Adrenal gland (tissue), 12 donors: Measurements from ENCODE around the gene METTL16. TPM values are rescaled to one million over a fixed set of nuclear protein-coding genes. Genes with fewer than 3 reads are reported as not detected.
"Not testable (repeated sequence)": the region's sequence is repeated elsewhere in the genome, so short reads cannot be mapped to it uniquely, and the experiment has no call there.

ENCODE experiments used
- DNase-seq, 7 donors: peaks; one replicate each; pipeline ENCODE4 v3.0.0-alpha.2; 2019 to 2020
- H3K27ac ChIP-seq, 5 donors: fragments of 200-600 bp; sonication (generic) in 4 of 5; 1 replicate in 3 of 5; 2 replicates in 2 of 5; pipeline versions ENCODE4 v1.5.1 to v1.8.0; 2016 to 2020; ENCODE audit warnings: mild to moderate bottlenecking in 1 of 5
- H3K27me3 ChIP-seq: fragments of 200-600 bp; 2 replicates; pipeline ENCODE4 v1.8.0; 2021
- H3K36me3 ChIP-seq, 2 donors: fragments of 200-600 bp; replicated peaks in 1 of 2; 1 replicate in 1 of 2; 2 replicates in 1 of 2; pipeline versions ENCODE4 v1.5.1 to v1.8.0; 2018 to 2022
- H3K4me1 ChIP-seq, 2 donors: fragments of 200-600 bp; replicated peaks in 1 of 2; 1 replicate in 1 of 2; 2 replicates in 1 of 2; pipeline versions ENCODE4 v1.5.1 to v1.8.0; 2018 to 2021
- H3K4me3 ChIP-seq, 4 donors: fragments of 200-600 bp; sonication (generic) in 3 of 4; one replicate each; pipeline ENCODE4 v1.5.1; 2016 to 2018
- H3K9me3 ChIP-seq, 3 donors: fragments of 200-600 bp; sonication (generic) in 1 of 3; replicated peaks in 1 of 3; 1 replicate in 2 of 3; 2 replicates in 1 of 3; pipeline versions ENCODE4 v1.5.1 to v1.8.0; 2016 to 2021
- POLR2A ChIP-seq, 2 donors: fragments of 450-650 bp; IDR thresholded peaks; one replicate each; pipeline ENCODE4 v1.6.1; 2017; ENCODE audit warnings: antibody characterized with exemption in 2 of 2, mild to moderate bottlenecking in 2 of 2, moderate library complexity in 1 of 2
- WGBS, 4 donors: extraction: QIAGEN DNeasy Blood & Tissue Kit in 2 of 4; methylation state at CpG; one replicate each; pipeline versions ENCODE4 v1.1.5 to v1.1.7; 2013 to 2017; 5-methylcytosine and 5-hydroxymethylcytosine counted together
- intact Hi-C, 2 donors: fragments of 100-400 bp; cut with DNase I; formaldehyde crosslinking; loops; one replicate each; pipeline versions ENCODE4 v1.14.1 to v1.15.0; 2022 to 2023
- polyA plus RNA-seq, 3 donors: library from polyadenylated mRNA; stranded (reverse); fragments of 200-250 nt in 2 of 3; fragments of 350-450 nt in 1 of 3; fragmentation: Illumina TruSeq in 1 of 3; extraction: RNeasy Lipid Tissue Mini Kit (QIAGEN cat#74804) in 1 of 3; gene quantifications; one replicate each; pipeline ENCODE4 v1.2.3, GENCODE V29; 2013 to 2014
- total RNA-seq, 9 donors: library from RNA; depleted of rRNA in 4 of 9; stranded (reverse); fragments of >200 nt in 4 of 9; fragments of 120-200 nt in 1 of 9; fragmentation: NEBNext Ultra II Directional in 1 of 9; extraction: Animal tissue kit (Norgen Biotek cat#: 25700) in 1 of 9; gene quantifications; one replicate each; pipeline versions ENCODE4 v1.1.0 to v1.2.4, GENCODE V29; 2013 to 2023
- TF ChIP-seq, protein P1 (sequence below), 6 experiments: fragments of 450-650 bp in 4 of 6; fragments of 200-600 bp in 2 of 6; sonication (generic) in 1 of 6; IDR thresholded peaks; 1 replicate in 5 of 6; 2 replicates in 1 of 6; pipeline versions ENCODE4 v1.5.1 to v1.8.0; 2016 to 2021; ENCODE audit warnings: antibody characterized with exemption in 6 of 6, mild to moderate bottlenecking in 2 of 6, moderate library complexity in 1 of 6
- donor health status: healthy with polysubstance abuse.
- donor health status: Bipolar disorder and iron deficiency.
- donor health status: DM: yes; HTN: yes; CAD: no.
- donor health status: DM: no; HTN: no; CAD: no.
- donor health status: DM: no; HTN: no; CAD: no.
- donor health status: DM: yes; HTN: yes; CAD: no.

Gene METTL16
- total and polyA plus RNA-seq, 12 donors, result 15.3 to 94.7 (median 33.2) TPM

GRCh38 chr17:2500446-2500845 is 11.2 kb downstream of the METTL16 start:
- Histone ChIP-seq H3K36me3 (peaks cover 0 to 11% of the 10 kb centered on the region in 2 donors), H3K9me3 (no peaks in the 10 kb centered on the region), H3K27ac (no peak overlapping the region), H3K4me1 (no peaks in the 10 kb centered on the region), H3K4me3 (no peak overlapping the region), H3K27me3 (no peaks in the 10 kb centered on the region)
- DNase-seq, result peak in 1 of 7 donors; percentile 27
- 84 to 91% (median 86%) methylated on average over 8 of the region's 8 CpGs for WGBS, 4 donors
- TF ChIP-seq POLR2A (IDR thresholded peaks at IDR 0.05), result no peak
- TF ChIP-seq, protein P1, sequence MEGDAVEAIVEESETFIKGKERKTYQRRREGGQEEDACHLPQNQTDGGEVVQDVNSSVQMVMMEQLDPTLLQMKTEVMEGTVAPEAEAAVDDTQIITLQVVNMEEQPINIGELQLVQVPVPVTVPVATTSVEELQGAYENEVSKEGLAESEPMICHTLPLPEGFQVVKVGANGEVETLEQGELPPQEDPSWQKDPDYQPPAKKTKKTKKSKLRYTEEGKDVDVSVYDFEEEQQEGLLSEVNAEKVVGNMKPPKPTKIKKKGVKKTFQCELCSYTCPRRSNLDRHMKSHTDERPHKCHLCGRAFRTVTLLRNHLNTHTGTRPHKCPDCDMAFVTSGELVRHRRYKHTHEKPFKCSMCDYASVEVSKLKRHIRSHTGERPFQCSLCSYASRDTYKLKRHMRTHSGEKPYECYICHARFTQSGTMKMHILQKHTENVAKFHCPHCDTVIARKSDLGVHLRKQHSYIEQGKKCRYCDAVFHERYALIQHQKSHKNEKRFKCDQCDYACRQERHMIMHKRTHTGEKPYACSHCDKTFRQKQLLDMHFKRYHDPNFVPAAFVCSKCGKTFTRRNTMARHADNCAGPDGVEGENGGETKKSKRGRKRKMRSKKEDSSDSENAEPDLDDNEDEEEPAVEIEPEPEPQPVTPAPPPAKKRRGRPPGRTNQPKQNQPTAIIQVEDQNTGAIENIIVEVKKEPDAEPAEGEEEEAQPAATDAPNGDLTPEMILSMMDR (IDR thresholded peaks at IDR 0.05), result no peak
- intact Hi-C loops, result loop anchor here in 1 of 2 donors (10.0 kb wide), 1 partner anchor 66 kb away; no protein-coding TSS in a partner anchor

- H3K4me3 ChIP-seq, DNase-seq, H3K27ac ChIP-seq, H3K27me3 ChIP-seq, H3K36me3 ChIP-seq, intact Hi-C loops, H3K9me3 ChIP-seq: not testable (repeated sequence)
- H3K4me1 ChIP-seq, result peaks cover 21 to 24% of the 10 kb centered on the region in 2 donors
- WGBS, 4 donors, result 94 to 97% (median 95%) methylated on average over 15 of the region's 15 CpGs
Observed at GRCh38 chr17:2489286-2489685, 22.4 kb downstream of the METTL16 start.

DNA sequence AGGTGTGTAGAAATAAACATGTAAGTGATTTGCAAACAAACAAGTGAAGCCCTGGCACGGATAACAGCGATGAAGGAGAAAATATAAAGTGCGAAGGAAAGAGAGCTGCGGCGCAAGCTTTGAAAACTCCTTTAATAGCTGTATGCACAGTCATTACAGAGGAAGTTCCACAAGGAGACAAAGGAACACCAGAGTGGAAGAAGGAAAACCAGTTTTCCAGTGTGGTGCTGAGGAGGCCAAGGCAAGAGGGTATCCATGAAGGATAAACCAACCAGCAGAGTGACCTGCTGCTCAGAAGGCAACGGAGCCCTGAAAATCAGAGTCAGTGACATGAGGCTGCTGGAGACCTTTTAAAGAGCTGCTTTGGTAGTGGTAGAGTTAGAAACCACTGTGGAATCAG is 24.4 kb downstream of the METTL16 start:
- no peaks in the 10 kb centered on the region for H3K36me3 ChIP-seq
- TF ChIP-seq, protein P1 (IDR thresholded peaks at IDR 0.05), result no peak
- no peak for TF ChIP-seq POLR2A (IDR thresholded peaks at IDR 0.05)
- DNase-seq, result no peak
- no peaks in the 10 kb centered on the region for H3K9me3 ChIP-seq
- no peaks in the 10 kb centered on the region for H3K27me3 ChIP-seq
- H3K27ac ChIP-seq, result no peak overlapping the region
- 79 to 96% (median 87%) methylated on average over 5 to 6 of the region's 6 CpGs for WGBS, 4 donors
- peaks cover 21 to 24% of the 10 kb centered on the region in 2 donors for H3K4me1 ChIP-seq
- intact Hi-C loops, result no loop called here
- no peak overlapping the region for H3K4me3 ChIP-seq

DNA sequence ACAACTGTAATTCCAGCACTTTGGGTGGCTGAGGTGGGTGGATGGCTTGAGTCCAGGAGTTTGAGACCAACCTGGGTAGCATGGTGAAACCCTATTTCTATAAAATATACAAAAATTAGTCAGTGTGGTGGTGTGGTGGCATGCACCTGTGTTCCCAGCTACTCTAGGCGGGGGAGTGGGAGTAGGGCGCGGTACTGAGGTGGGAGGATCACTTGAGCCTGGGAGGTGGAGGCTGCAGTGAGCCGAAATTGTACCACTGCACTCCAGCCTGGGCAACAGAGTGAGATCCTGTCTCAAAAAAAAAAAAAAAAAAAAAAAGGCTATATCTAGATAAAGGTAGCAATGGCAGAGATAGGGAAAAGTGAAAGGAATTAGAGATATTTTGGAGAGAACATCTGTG is 25.0 kb downstream of the METTL16 start:
- 96 to 98% (median 97%) methylated on average over 4 of the region's 4 CpGs for WGBS, 4 donors
- H3K9me3 ChIP-seq, H3K27me3 ChIP-seq, H3K36me3 ChIP-seq, H3K4me3 ChIP-seq, intact Hi-C loops, DNase-seq: not testable (repeated sequence)
- Histone ChIP-seq H3K4me1 (peaks cover 21 to 25% of the 10 kb centered on the region in 2 donors), H3K27ac (peak overlapping the region in 1 of 5 donors; percentile 23)

DNA sequence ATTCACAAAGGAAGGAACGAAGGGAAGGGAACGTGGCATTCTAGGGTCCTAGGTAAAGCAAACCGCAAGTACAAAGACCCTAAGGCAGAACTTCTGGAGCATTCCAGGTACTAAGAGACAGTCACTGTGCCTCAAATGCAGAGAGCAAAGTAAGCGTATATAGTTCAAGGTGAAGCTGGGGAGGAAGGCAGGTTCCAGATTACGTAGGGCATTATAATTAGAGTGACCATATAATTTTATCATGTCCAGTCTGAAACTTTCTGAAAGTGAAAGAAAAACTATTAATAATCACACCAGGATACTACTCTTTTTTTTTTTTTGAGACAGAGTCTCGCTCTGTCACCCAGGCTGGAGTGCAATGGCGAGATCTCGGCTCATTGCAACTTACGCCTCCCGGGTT is 25.7 kb downstream of the METTL16 start:
- DNase-seq, result peak in 1 of 7 donors; percentile 29
- peak overlapping the region in 2 of 4 donors; percentile 9 to 45 for H3K4me3 ChIP-seq
- TF ChIP-seq, protein P1 (IDR thresholded peaks at IDR 0.05), result no peak
- TF ChIP-seq POLR2A (IDR thresholded peaks at IDR 0.05), result no peak
- peak overlapping the region in 3 of 5 donors; percentile 4 to 32 (median 26) for H3K27ac ChIP-seq
- no peaks in the 10 kb centered on the region for H3K9me3 ChIP-seq
- intact Hi-C loops, result no loop called here
- no peaks in the 10 kb centered on the region for H3K36me3 ChIP-seq
- H3K4me1 ChIP-seq, result peaks cover 15 to 24% of the 10 kb centered on the region in 2 donors
- no peaks in the 10 kb centered on the region for H3K27me3 ChIP-seq
- 39 to 57% (median 50%) methylated on average over 10 of the region's 10 CpGs for WGBS, 4 donors
